IMR-90 (cell line): Measurements from ENCODE around the gene NEIL3. TPM values are rescaled to one million over a fixed set of nuclear protein-coding genes. Genes with fewer than 3 reads are reported as not detected.

Experiments used
- ATAC-seq: fragments of 200-7000 bp; cut with Tn5 transposase; 2 replicates; pipeline ENCODE4 v1.9.1; 2020; ENCODE audit warnings: low read depth, mild to moderate bottlenecking, moderate library complexity
- BruUV-seq: library from RNA; stranded (reverse); fragments of 400-500 nt; replicated peaks from 2 replicates; lab custom pipeline; 2021; lab: Mats Ljungman, UMichigan
- CTCF ChIA-PET: fragments of 300-600 bp; formaldehyde crosslinking; extraction: SDS; loops from one replicate; lab custom pipeline; 2021; ENCODE audit warnings: antibody characterized with exemption; lab: Yijun Ruan, JAX
- POLR2A ChIA-PET: fragments of 300-600 bp; sonication (Branson Sonifier 250); formaldehyde crosslinking; loops from one replicate; lab custom pipeline; 2022; ENCODE audit warnings: antibody characterized with exemption; ENCODE audit not compliant: unreplicated experiment; lab: Charles Lee
- DNase-seq: peaks from one replicate; pipeline ENCODE4 v3.0.0; 2013
- H2AFZ ChIP-seq: replicated peaks from 2 replicates; pipeline ENCODE3; 2013; ENCODE audit warnings: low read length, mild to moderate bottlenecking; ENCODE audit not compliant: poor library complexity
- H2AK5ac ChIP-seq: 2 replicates; pipeline ENCODE4 v1.6.1; 2013; ENCODE audit warnings: low read depth, low read length, inconsistent platforms
- H2AK9ac ChIP-seq: replicated peaks from 2 replicates; pipeline ENCODE3; 2013; ENCODE audit warnings: mild to moderate bottlenecking, low read depth, low read length, moderate library complexity; ENCODE audit not compliant: poor library complexity
- H2BK120ac ChIP-seq: 2 replicates; pipeline ENCODE4 v1.6.1; 2013; ENCODE audit warnings: low read depth, low read length, inconsistent platforms
- H2BK15ac ChIP-seq: 3 replicates; pipeline ENCODE4 v1.6.1; 2013; ENCODE audit warnings: low read depth, low read length, inconsistent platforms
- H2BK20ac ChIP-seq: 2 replicates; pipeline ENCODE4 v1.6.1; 2013; ENCODE audit warnings: low read depth, mild to moderate bottlenecking, inconsistent platforms, low read length, moderate library complexity
- H2BK5ac ChIP-seq: 2 replicates; pipeline ENCODE4 v1.6.1; 2013; ENCODE audit warnings: mild to moderate bottlenecking, low read depth, low read length, inconsistent platforms; ENCODE audit not compliant: poor library complexity, severe bottlenecking
- H3K14ac ChIP-seq: replicated peaks from 2 replicates; pipeline ENCODE4 v1.6.1; 2013; ENCODE audit warnings: low read depth, low read length, inconsistent platforms
- H3K18ac ChIP-seq: 2 replicates; pipeline ENCODE4 v1.6.1; 2013; ENCODE audit warnings: low read depth, low read length, control low read depth
- H3K23ac ChIP-seq: 2 replicates; pipeline ENCODE4 v1.6.1; 2013; ENCODE audit warnings: low read depth, low read length, inconsistent platforms
- H3K27ac ChIP-seq: 2 replicates; pipeline ENCODE4 v1.5.1; 2013; ENCODE audit warnings: mild to moderate bottlenecking, control low read depth, low read length; ENCODE audit not compliant: insufficient read depth
- H3K27me3 ChIP-seq: 2 replicates; pipeline ENCODE4 v1.6.1; 2013; ENCODE audit warnings: low read length; ENCODE audit not compliant: control insufficient read depth, insufficient read depth
- H3K36me3 ChIP-seq: 2 replicates; pipeline ENCODE4 v1.6.1; 2013; ENCODE audit warnings: low read length, mixed read lengths; ENCODE audit not compliant: control insufficient read depth, insufficient read depth
- H3K4ac ChIP-seq: 2 replicates; pipeline ENCODE4 v1.6.1; 2013; ENCODE audit warnings: low read depth, low read length, inconsistent platforms
- H3K4me1 ChIP-seq: 2 replicates; pipeline ENCODE4 v1.6.1; 2013; ENCODE audit warnings: low read length, mixed read lengths; ENCODE audit not compliant: control insufficient read depth, insufficient read depth
- H3K4me2 ChIP-seq: 2 replicates; pipeline ENCODE4 v1.6.1; 2013; ENCODE audit warnings: low read depth, mild to moderate bottlenecking, control low read depth, low read length, moderate library complexity
- H3K4me3 ChIP-seq: 2 replicates; pipeline ENCODE4 v1.5.1; 2013; ENCODE audit warnings: low read depth, mild to moderate bottlenecking, control low read depth, low read length, moderate library complexity; ENCODE audit not compliant: insufficient read depth
- H3K56ac ChIP-seq: 2 replicates; pipeline ENCODE4 v1.6.1; 2013; ENCODE audit warnings: low read length, inconsistent platforms; ENCODE audit not compliant: insufficient read depth; ENCODE audit errors: extremely low read depth
- H3K79me1 ChIP-seq, 2 experiments: 2 replicates each; pipeline ENCODE4 v1.6.1; 2013; ENCODE audit warnings: low read length in 2 of 2, inconsistent platforms in 1 of 2, low read depth in 1 of 2
- H3K9ac ChIP-seq: 2 replicates; pipeline ENCODE4 v1.6.1; 2013; ENCODE audit warnings: low read depth, low read length, control low read depth
- H3K9me1 ChIP-seq: 2 replicates; pipeline ENCODE4 v1.6.1; 2013; ENCODE audit warnings: low read length, inconsistent platforms; ENCODE audit not compliant: insufficient read depth
- H3K9me3 ChIP-seq: 2 replicates; pipeline ENCODE4 v1.6.1; 2013; ENCODE audit warnings: low read length; ENCODE audit not compliant: control insufficient read depth, insufficient read depth
- H4K20me1 ChIP-seq: 2 replicates; pipeline ENCODE4 v1.6.1; 2013; ENCODE audit warnings: low read length, inconsistent platforms; ENCODE audit not compliant: insufficient read depth
- H4K5ac ChIP-seq: 2 replicates; pipeline ENCODE4 v1.6.1; 2013; ENCODE audit warnings: mild to moderate bottlenecking, low read depth, low read length, control low read depth
- H4K8ac ChIP-seq, 2 experiments: 2 replicates each; pipeline ENCODE4 v1.6.1; 2013; ENCODE audit warnings: low read depth in 2 of 2, low read length in 2 of 2, control low read depth in 1 of 2, inconsistent platforms in 1 of 2
- H4K91ac ChIP-seq: 2 replicates; pipeline ENCODE4 v1.6.1; 2013; ENCODE audit warnings: low read depth, low read length, inconsistent platforms; ENCODE audit not compliant: insufficient read depth
- BHLHE40 ChIP-seq: fragments of 150-350 bp; IDR thresholded peaks from 2 replicates; pipeline ENCODE4 v1.6.1; 2016; ENCODE audit warnings: mild to moderate bottlenecking, low read depth, low read length
- CEBPB ChIP-seq: IDR thresholded peaks from 2 replicates; pipeline ENCODE4 v1.6.1; 2012; ENCODE audit warnings: low read depth, low read length, improper control_type of control experiment
- CHD1 ChIP-seq: IDR thresholded peaks from 2 replicates; pipeline ENCODE4 v1.6.1; 2012; ENCODE audit warnings: low read depth, low read length, improper control_type of control experiment
- FOS ChIP-seq: fragments of 150-350 bp; IDR thresholded peaks from 2 replicates; pipeline ENCODE4 v1.6.1; 2016; ENCODE audit warnings: low read depth, low read length
- MAFK ChIP-seq: IDR thresholded peaks from 2 replicates; pipeline ENCODE4 v1.6.1; 2012; ENCODE audit warnings: low read depth, low read length, improper control_type of control experiment
- MAZ ChIP-seq: IDR thresholded peaks from 2 replicates; pipeline ENCODE4 v1.6.1; 2012; ENCODE audit warnings: low read depth, mild to moderate bottlenecking, low read length, improper control_type of control experiment, moderate library complexity, borderline replicate concordance
- MXI1 ChIP-seq: IDR thresholded peaks from 2 replicates; pipeline ENCODE4 v1.6.1; 2012; ENCODE audit warnings: low read depth, mild to moderate bottlenecking, low read length, moderate library complexity, borderline replicate concordance
- NFE2L2 ChIP-seq: fragments of 150-350 bp; IDR thresholded peaks from 2 replicates; pipeline ENCODE4 v1.6.1; 2016; ENCODE audit warnings: low read depth, mild to moderate bottlenecking, low read length
- POLR2A ChIP-seq: IDR thresholded peaks from 2 replicates; pipeline ENCODE4 v1.6.1; 2012; ENCODE audit warnings: mild to moderate bottlenecking, low read depth, low read length
- RAD21 ChIP-seq: IDR thresholded peaks from 2 replicates; pipeline ENCODE4 v1.6.1; 2012; ENCODE audit warnings: low read length, improper control_type of control experiment
- RCOR1 ChIP-seq: IDR thresholded peaks from 2 replicates; pipeline ENCODE4 v1.6.1; 2012; ENCODE audit warnings: mild to moderate bottlenecking, low read length, improper control_type of control experiment; ENCODE audit not compliant: insufficient replicate concordance
- RFX5 ChIP-seq: IDR thresholded peaks from 2 replicates; pipeline ENCODE4 v1.8.0; 2012; ENCODE audit warnings: low read depth, mild to moderate bottlenecking, low read length, moderate library complexity
- SMC3 ChIP-seq: fragments of 150-350 bp; IDR thresholded peaks from 2 replicates; pipeline ENCODE4 v1.6.1; 2016; ENCODE audit warnings: low read depth, mild to moderate bottlenecking, antibody characterized with exemption, low read length, moderate library complexity
- WGBS, 2 experiments: methylation state at CpG; one replicate each; pipeline versions ENCODE4 v1.1.5 to v1.1.7; 2013; ENCODE audit warnings: missing lambda C conversion rate in 2 of 2; ENCODE audit not compliant: insufficient read length in 1 of 2; ENCODE audit errors: extremely low coverage in 2 of 2; 5-methylcytosine and 5-hydroxymethylcytosine counted together
- dilution Hi-C: fragments of 300-500 bp; cut with HindIII; formaldehyde crosslinking; loops from one replicate; pipeline ENCODE4 v1.14.3; 2018; ENCODE audit warnings: low sequenced_read_pairs; ENCODE audit not compliant: unreplicated experiment
- in situ Hi-C: fragments of 300-500 bp; cut with MboI; formaldehyde crosslinking; loops from 3 replicates; pipeline ENCODE4 v1.14.3; 2019; ENCODE audit warnings: low sequenced_read_pairs, inconsistent platforms, mixed read lengths
- intact Hi-C: fragments of 100-400 bp; cut with micrococcal nuclease; formaldehyde crosslinking; loops from 2 replicates; pipeline ENCODE4 v1.10.0; 2022
- polyA plus RNA-seq, 3 experiments: library from polyadenylated mRNA; depleted of rRNA; stranded (reverse); fragments of >200 nt; gene quantifications; 2 replicates each; pipeline ENCODE4 v1.2.3, GENCODE V29; 2012; ENCODE audit warnings: low replicate concordance in 1 of 3
- total RNA-seq: library from RNA; depleted of rRNA; stranded (reverse); fragments of >200 nt; gene quantifications from 2 replicates; pipeline ENCODE4 v1.2.3, GENCODE V29; 2012
- TF ChIP-seq, protein P1 (sequence below): fragments of 150-350 bp; IDR thresholded peaks from 2 replicates; pipeline ENCODE4 v1.6.1; 2017; ENCODE audit warnings: mild to moderate bottlenecking, antibody characterized with exemption, low read length, low read depth
- TF ChIP-seq, protein P2 (sequence below): fragments of 150-350 bp; IDR thresholded peaks from 2 replicates; pipeline ENCODE4 v1.6.1; 2016; ENCODE audit warnings: low read depth, mild to moderate bottlenecking, low read length, moderate library complexity, borderline replicate concordance
- TF ChIP-seq, protein P3 (sequence below): conservative IDR thresholded peaks from 2 replicates; pipeline ENCODE4 v1.5.1; 2012; ENCODE audit warnings: mild to moderate bottlenecking, low read depth, low read length, improper control_type of control experiment

The NEIL3 gene
- total and polyA plus RNA-seq, 2 of the 4 experiments (the other 2 are of a cell fraction), result 4.4 to 7.9 TPM

DNA sequence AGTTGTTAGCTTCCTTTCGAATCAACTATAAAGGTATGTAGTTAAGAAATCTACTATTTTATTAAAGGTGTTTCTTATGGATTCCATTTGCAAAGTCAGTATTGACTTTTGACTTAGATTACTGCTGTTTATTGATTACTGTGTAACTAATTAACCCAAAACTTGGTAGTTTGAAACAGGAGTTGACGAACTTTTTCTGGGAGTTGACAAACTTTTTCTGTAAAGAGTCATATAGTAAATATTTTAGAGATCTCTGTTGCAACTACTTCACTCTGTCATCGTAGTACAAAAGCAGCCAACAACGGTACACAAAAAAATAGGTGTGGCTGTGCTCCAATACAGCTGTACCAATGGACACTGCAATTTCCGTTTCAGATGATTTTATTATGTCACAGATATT, 102.3 kb downstream of the NEIL3 start:
- Histone ChIP-seq H3K56ac (no peak overlapping the region), H2AK9ac (no peak overlapping the region), H4K20me1 (no peaks in the 10 kb centered on the region), H3K27me3 (no peaks in the 10 kb centered on the region), H2BK15ac (no peak overlapping the region), H2AK5ac (no peak overlapping the region), H2BK120ac (no peak overlapping the region), H4K91ac (no peak overlapping the region), H3K9ac (no peak overlapping the region), H2BK20ac (no peak overlapping the region), H3K36me3 (no peaks in the 10 kb centered on the region), H2AFZ (no peak overlapping the region), H3K4me2 (no peak overlapping the region), H3K18ac (no peak overlapping the region), H4K5ac (no peak overlapping the region), H3K9me3 (no peaks in the 10 kb centered on the region), H3K23ac (no peak overlapping the region), H3K14ac (no peak overlapping the region), H3K27ac (no peak overlapping the region), H3K9me1 (no peaks in the 10 kb centered on the region), H3K4ac (no peak overlapping the region), H4K8ac (no peak overlapping the region), H3K4me1 (no peaks in the 10 kb centered on the region), H3K79me1 (no peaks in the 10 kb centered on the region), H2BK5ac (no peak overlapping the region), H3K4me3 (no peak overlapping the region)
- WGBS, 2 experiments, result no CpG with 5 or more reads among the region's 5 CpGs
- no peak for DNase-seq
- dilution Hi-C loops (no loop called here), in situ Hi-C loops (no loop called here), intact Hi-C loops (no loop called here)
- ATAC-seq, result no peak
- no TSS peak for BruUV-seq
- ChIA-PET CTCF (no interaction called here), POLR2A (no interaction called here)
- TF ChIP-seq SMC3 (no peak), MAZ (no peak), MXI1 (no peak), CEBPB (no peak), BHLHE40 (no peak), MAFK (no peak), FOS (no peak), RFX5 (no peak), RAD21 (no peak), NFE2L2 (no peak), POLR2A (no peak), CHD1 (no peak), RCOR1 (no peak)
- TF ChIP-seq, protein P1, sequence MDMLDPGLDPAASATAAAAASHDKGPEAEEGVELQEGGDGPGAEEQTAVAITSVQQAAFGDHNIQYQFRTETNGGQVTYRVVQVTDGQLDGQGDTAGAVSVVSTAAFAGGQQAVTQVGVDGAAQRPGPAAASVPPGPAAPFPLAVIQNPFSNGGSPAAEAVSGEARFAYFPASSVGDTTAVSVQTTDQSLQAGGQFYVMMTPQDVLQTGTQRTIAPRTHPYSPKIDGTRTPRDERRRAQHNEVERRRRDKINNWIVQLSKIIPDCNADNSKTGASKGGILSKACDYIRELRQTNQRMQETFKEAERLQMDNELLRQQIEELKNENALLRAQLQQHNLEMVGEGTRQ, result no peak
- TF ChIP-seq, protein P2, sequence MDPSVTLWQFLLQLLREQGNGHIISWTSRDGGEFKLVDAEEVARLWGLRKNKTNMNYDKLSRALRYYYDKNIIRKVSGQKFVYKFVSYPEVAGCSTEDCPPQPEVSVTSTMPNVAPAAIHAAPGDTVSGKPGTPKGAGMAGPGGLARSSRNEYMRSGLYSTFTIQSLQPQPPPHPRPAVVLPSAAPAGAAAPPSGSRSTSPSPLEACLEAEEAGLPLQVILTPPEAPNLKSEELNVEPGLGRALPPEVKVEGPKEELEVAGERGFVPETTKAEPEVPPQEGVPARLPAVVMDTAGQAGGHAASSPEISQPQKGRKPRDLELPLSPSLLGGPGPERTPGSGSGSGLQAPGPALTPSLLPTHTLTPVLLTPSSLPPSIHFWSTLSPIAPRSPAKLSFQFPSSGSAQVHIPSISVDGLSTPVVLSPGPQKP, result no peak
- TF ChIP-seq, protein P3, sequence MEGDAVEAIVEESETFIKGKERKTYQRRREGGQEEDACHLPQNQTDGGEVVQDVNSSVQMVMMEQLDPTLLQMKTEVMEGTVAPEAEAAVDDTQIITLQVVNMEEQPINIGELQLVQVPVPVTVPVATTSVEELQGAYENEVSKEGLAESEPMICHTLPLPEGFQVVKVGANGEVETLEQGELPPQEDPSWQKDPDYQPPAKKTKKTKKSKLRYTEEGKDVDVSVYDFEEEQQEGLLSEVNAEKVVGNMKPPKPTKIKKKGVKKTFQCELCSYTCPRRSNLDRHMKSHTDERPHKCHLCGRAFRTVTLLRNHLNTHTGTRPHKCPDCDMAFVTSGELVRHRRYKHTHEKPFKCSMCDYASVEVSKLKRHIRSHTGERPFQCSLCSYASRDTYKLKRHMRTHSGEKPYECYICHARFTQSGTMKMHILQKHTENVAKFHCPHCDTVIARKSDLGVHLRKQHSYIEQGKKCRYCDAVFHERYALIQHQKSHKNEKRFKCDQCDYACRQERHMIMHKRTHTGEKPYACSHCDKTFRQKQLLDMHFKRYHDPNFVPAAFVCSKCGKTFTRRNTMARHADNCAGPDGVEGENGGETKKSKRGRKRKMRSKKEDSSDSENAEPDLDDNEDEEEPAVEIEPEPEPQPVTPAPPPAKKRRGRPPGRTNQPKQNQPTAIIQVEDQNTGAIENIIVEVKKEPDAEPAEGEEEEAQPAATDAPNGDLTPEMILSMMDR, result no peak
